GM23248 (cell line): ENCODE results near the gene SLC6A16. TPM values are rescaled to one million over a fixed set of nuclear protein-coding genes. Genes with fewer than 3 reads are reported as not detected.
"Not testable (repeated sequence)": the region's sequence is repeated elsewhere in the genome, so short reads cannot be mapped to it uniquely, and the experiment has no call there.

Source experiments
- DNase-seq: peaks from one replicate; pipeline ENCODE4 v3.0.0-alpha.2; 2015
- H2AFZ ChIP-seq: fragments of 200-600 bp; sonication (generic); 2 replicates; pipeline ENCODE4 v1.6.1; 2016; ENCODE audit warnings: antibody characterized with exemption
- H3F3A ChIP-seq: fragments of 200-600 bp; sonication (generic); 2 replicates; pipeline ENCODE4 v1.6.1; 2016; ENCODE audit warnings: mild to moderate bottlenecking, antibody characterized with exemption, mixed run types; ENCODE audit not compliant: insufficient read depth
- H3K27ac ChIP-seq: fragments of 200-600 bp; sonication (generic); 2 replicates; pipeline ENCODE4 v1.5.1; 2016; ENCODE audit warnings: mild to moderate bottlenecking
- H3K27me3 ChIP-seq: fragments of 200-600 bp; sonication (generic); replicated peaks from 2 replicates; pipeline ENCODE4 v1.6.1; 2016; ENCODE audit warnings: mild to moderate bottlenecking; ENCODE audit not compliant: insufficient read depth
- H3K36me3 ChIP-seq: fragments of 200-600 bp; sonication (generic); 2 replicates; pipeline ENCODE4 v1.6.1; 2016; ENCODE audit warnings: low read depth, mild to moderate bottlenecking
- H3K4me1 ChIP-seq: fragments of 200-600 bp; sonication (generic); 2 replicates; pipeline ENCODE4 v1.6.1; 2016; ENCODE audit warnings: mild to moderate bottlenecking; ENCODE audit not compliant: insufficient read depth
- H3K4me2 ChIP-seq: fragments of 200-600 bp; sonication (generic); one replicate; pipeline ENCODE4 v1.6.1; 2016; ENCODE audit warnings: mild to moderate bottlenecking; ENCODE audit not compliant: unreplicated experiment
- H3K4me3 ChIP-seq: fragments of 200-600 bp; sonication (generic); 2 replicates; pipeline ENCODE4 v1.5.1; 2016; ENCODE audit warnings: mild to moderate bottlenecking
- H3K79me2 ChIP-seq: fragments of 200-600 bp; sonication (generic); 2 replicates; pipeline ENCODE4 v1.6.1; 2016; ENCODE audit warnings: mild to moderate bottlenecking; ENCODE audit not compliant: insufficient read depth
- H3K9ac ChIP-seq: fragments of 200-600 bp; sonication (generic); 2 replicates; pipeline ENCODE4 v1.6.1; 2016; ENCODE audit warnings: mild to moderate bottlenecking
- H3K9me2 ChIP-seq: fragments of 200-600 bp; sonication (generic); 2 replicates; pipeline ENCODE4 v1.6.1; 2016; ENCODE audit warnings: mixed run types, mild to moderate bottlenecking, moderate library complexity; ENCODE audit not compliant: insufficient read depth
- H3K9me3 ChIP-seq: fragments of 200-600 bp; sonication (generic); one replicate; pipeline ENCODE4 v1.6.1; 2017; ENCODE audit warnings: low read depth
- H4K20me1 ChIP-seq: fragments of 200-600 bp; sonication (generic); 2 replicates; pipeline ENCODE4 v1.6.0; 2016; ENCODE audit not compliant: insufficient read depth
- EZH2 ChIP-seq: fragments of 200-600 bp; sonication (generic); IDR thresholded peaks from 2 replicates; pipeline ENCODE4 v1.6.1; 2018; ENCODE audit warnings: antibody characterized with exemption, mild to moderate bottlenecking; ENCODE audit not compliant: insufficient read depth, poor library complexity, severe bottlenecking
- EZH2phosphoT487 ChIP-seq: fragments of 200-600 bp; sonication (generic); IDR thresholded peaks from 2 replicates; pipeline ENCODE4 v1.6.1; 2018; ENCODE audit warnings: antibody characterized with exemption, moderate library complexity, mild to moderate bottlenecking, low read depth; ENCODE audit not compliant: insufficient read depth
- WGBS, 2 experiments: methylation state at CpG; one replicate each; pipeline ENCODE4 v1.1.6; 2015 to 2017; ENCODE audit warnings: low lambda C conversion rate in 2 of 2, low coverage in 1 of 2; ENCODE audit errors: missing lambda C conversion rate in 2 of 2; 5-methylcytosine and 5-hydroxymethylcytosine counted together
- in situ Hi-C: fragments of 300-500 bp; cut with MboI; formaldehyde crosslinking; loops from 2 replicates; pipeline ENCODE4 v1.15.0; 2020
- polyA plus RNA-seq: library from polyadenylated mRNA; unstranded; fragments of >200 nt; fragmentation: Nextera tagmentation; extraction: Ambion mirVana; gene quantifications from 2 replicates; pipeline ENCODE4 v1.2.1, GENCODE V29; 2016
- total RNA-seq: library from RNA; depleted of rRNA; stranded (reverse); fragments of >200 nt; shearing (Covaris generic); gene quantifications from 2 replicates; pipeline ENCODE4 v1.2.3, GENCODE V29; 2014

The SLC6A16 gene
- total and polyA plus RNA-seq, 2 experiments from 2014 or later: 0.40 TPM; not detected in 1

DNA sequence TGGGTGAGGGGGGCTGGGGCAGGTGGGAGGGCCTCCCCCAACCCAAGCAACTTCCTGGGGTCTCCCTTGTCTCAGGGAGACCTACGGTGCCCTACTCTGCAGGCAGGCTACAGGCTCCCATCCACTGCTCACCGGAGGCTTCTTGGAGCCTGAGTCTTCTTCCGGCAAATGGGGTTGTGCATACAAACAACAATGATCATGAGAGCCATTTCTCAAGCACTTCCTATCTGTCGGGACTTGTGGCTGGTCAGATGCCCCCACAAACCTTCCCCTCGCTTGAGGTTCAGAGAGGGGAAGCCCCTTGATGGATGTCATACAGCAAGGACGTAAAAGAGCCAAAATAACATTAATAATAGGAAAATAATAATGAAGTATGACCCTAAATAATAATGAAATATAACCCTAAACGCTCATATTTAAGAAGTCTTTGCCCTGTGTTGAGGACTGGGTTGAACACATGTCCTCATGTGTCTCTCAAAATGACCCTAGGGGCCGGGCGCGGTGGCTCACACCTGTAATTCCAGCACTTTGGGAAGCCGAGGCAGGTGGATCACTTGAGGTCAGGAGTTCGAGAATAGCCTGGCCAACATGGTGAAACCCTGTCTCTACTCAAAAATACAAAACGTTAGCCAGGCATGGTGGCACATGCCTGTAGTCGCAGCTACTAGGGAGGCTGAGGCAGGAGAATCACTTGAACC, 10.9 kb upstream of the SLC6A16 start:
- Histone ChIP-seq H3K36me3 (no peaks in the 10 kb centered on the region), H3K4me2 (no peak overlapping the region)
- in situ Hi-C loops: no loop called here

DNA sequence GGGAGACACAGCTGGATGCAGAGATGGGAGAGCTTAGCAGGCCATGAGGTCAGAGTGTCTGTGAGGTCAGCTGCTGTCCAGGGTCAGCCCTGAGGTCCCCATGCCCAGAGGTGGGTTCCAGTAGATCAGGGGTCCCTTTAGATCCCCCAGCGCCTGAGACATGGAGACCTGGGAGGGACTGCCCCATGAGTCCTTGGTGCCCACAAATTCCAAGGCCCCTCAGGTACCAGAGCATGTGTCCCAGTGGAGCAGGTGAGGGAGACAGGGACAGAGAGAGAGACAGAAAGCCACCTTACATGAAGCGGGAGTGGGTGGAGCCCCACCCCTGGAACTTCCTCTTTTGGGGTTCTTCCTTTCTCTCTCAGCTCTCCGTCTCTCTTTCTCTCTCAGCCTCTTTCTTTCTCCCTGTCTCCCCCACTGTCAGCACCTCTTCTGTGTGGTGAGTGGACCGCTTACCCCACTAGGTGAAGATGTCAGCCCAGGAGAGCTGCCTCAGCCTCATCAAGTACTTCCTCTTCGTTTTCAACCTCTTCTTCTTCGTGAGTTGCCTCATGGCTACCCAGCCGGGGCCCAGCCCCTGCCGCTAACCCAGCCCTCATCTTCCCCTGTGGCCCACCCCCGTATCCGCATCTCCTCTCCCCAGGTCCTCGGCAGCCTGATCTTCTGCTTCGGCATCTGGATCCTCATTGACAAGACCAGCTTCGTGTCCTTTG, 10.2 kb upstream of the SLC6A16 start, which contains the start of gene CD37:
Gene CD37 (plus strand): TSS at position 336 of the 713 bp plus-strand sequence. CDS start 135 bp downstream, at position 471.
- no peak for DNase-seq
- H3K27me3 ChIP-seq: no peaks in the 10 kb centered on the region
- no peak within 1 kb of the TSS for H3K4me2 ChIP-seq
- no peak within 1 kb of the TSS for H3K4me3 ChIP-seq
- no peaks in the 10 kb centered on the region for H3K79me2 ChIP-seq
- H3K9me2 ChIP-seq: no peaks in the 10 kb centered on the region
- 69 to 70% methylated on average over 10 to 13 of the region's 13 CpGs for WGBS, 2 experiments
- H3F3A ChIP-seq: no peaks in the 10 kb centered on the region
- in situ Hi-C loops: no loop called here
- no peak within 1 kb of the TSS for H3K9ac ChIP-seq
- H4K20me1 ChIP-seq: no peaks in the 10 kb centered on the region
- no peak within 1 kb of the TSS for H2AFZ ChIP-seq
- H3K9me3 ChIP-seq: no peaks in the 10 kb centered on the region
- TF ChIP-seq EZH2phosphoT487 (no peak), EZH2 (no peak)
- no peaks in the 10 kb centered on the region for H3K36me3 ChIP-seq
- no peaks in the 10 kb centered on the region for H3K4me1 ChIP-seq
- H3K27ac ChIP-seq: no peak within 1 kb of the TSS

More for the DNA sequence above, 10.9 kb upstream of the SLC6A16 start:
- H3K9me2 ChIP-seq: no peaks in the 10 kb centered on the region
- H3K27ac ChIP-seq: no peak overlapping the region
- H3K4me3 ChIP-seq: no peak overlapping the region
- no peaks in the 10 kb centered on the region for H4K20me1 ChIP-seq
- no peaks in the 10 kb centered on the region for H3K79me2 ChIP-seq
- TF ChIP-seq EZH2: no peak
- no peak for TF ChIP-seq EZH2phosphoT487
- no peak for DNase-seq
- no peak overlapping the region for H2AFZ ChIP-seq
- WGBS, 2 experiments: 73 to 74% methylated on average over 14 of the region's 14 CpGs
- no peaks in the 10 kb centered on the region for H3K9me3 ChIP-seq
- H3F3A ChIP-seq: no peaks in the 10 kb centered on the region
- H3K9ac ChIP-seq: no peak overlapping the region
- H3K27me3 ChIP-seq: no peaks in the 10 kb centered on the region
- H3K4me1 ChIP-seq: no peaks in the 10 kb centered on the region

DNA sequence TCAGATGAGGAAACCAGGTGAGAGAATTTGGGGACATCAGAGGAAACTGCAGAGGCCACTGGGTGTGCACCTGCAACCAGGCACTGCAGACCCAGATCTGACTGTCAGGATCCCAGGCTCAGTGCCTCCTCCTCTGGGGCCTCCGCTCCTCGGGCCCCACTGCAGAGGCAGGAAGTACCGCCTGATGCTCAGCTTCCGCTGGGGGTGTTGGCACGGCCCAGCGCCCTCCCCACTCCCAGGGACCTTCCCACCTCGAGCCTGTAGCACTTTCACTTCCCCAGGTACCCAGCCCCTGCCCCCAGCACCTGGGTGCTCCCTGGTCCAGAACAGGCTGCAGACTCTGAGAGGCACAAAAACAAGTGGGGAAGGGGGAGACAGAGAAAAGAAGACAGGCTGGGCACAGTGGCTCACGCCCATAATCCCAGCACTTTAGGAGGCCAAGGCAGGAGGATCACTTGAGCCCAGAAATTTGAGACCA, 8.9 kb upstream of the SLC6A16 start:
- H3K79me2 ChIP-seq: no peaks in the 10 kb centered on the region
- in situ Hi-C loops: no loop called here
- no peak overlapping the region for H3K4me3 ChIP-seq
- H3K9me2 ChIP-seq: no peaks in the 10 kb centered on the region
- no peak overlapping the region for H3K4me2 ChIP-seq
- H2AFZ ChIP-seq: no peak overlapping the region
- no peaks in the 10 kb centered on the region for H3K9me3 ChIP-seq
- WGBS, 2 experiments: 42 to 44% methylated on average over 8 of the region's 8 CpGs
- no peaks in the 10 kb centered on the region for H3K27me3 ChIP-seq
- no peak overlapping the region for H3K9ac ChIP-seq
- DNase-seq: no peak
- H4K20me1 ChIP-seq: no peaks in the 10 kb centered on the region
- H3K27ac ChIP-seq: no peak overlapping the region
- H3K4me1 ChIP-seq: no peaks in the 10 kb centered on the region
- TF ChIP-seq EZH2phosphoT487: no peak
- no peak for TF ChIP-seq EZH2
- H3K36me3 ChIP-seq: no peaks in the 10 kb centered on the region
- H3F3A ChIP-seq: no peaks in the 10 kb centered on the region

DNA sequence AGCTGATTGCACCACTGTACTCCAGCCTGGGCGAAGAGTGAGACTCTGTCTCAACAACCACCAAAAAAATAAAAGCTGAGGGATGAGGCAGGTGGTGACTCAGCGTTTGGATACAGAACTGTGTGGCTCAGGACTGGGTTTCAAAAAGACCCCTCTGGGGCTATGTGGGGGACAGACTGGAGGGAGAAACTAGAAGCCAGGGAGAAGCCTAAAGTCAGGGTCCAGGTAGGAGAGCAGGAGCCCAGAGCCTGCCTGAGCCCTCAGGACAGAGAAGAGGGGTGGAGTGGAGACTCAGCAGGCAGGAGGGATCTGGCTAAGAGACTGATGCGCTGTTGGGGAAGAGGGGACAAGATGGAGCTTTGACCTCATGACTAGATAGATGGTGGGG, 8.4 kb upstream of the SLC6A16 start:
- Histone ChIP-seq H3K27ac (no peak overlapping the region), H4K20me1 (no peaks in the 10 kb centered on the region), H3K27me3 (no peaks in the 10 kb centered on the region), H2AFZ (no peak overlapping the region), H3K9ac (no peak overlapping the region), H3K36me3 (no peaks in the 10 kb centered on the region), H3K79me2 (no peaks in the 10 kb centered on the region), H3K9me2 (no peaks in the 10 kb centered on the region), H3K4me3 (no peak overlapping the region), H3K4me2 (no peak overlapping the region), H3K4me1 (no peaks in the 10 kb centered on the region), H3F3A (no peaks in the 10 kb centered on the region), H3K9me3 (no peaks in the 10 kb centered on the region)
- DNase-seq: peak; percentile 61
- TF ChIP-seq EZH2phosphoT487 (no peak), EZH2 (no peak)
- 44 to 65% methylated on average over 3 of the region's 3 CpGs for WGBS, 2 experiments
- in situ Hi-C loops: no loop called here

DNA sequence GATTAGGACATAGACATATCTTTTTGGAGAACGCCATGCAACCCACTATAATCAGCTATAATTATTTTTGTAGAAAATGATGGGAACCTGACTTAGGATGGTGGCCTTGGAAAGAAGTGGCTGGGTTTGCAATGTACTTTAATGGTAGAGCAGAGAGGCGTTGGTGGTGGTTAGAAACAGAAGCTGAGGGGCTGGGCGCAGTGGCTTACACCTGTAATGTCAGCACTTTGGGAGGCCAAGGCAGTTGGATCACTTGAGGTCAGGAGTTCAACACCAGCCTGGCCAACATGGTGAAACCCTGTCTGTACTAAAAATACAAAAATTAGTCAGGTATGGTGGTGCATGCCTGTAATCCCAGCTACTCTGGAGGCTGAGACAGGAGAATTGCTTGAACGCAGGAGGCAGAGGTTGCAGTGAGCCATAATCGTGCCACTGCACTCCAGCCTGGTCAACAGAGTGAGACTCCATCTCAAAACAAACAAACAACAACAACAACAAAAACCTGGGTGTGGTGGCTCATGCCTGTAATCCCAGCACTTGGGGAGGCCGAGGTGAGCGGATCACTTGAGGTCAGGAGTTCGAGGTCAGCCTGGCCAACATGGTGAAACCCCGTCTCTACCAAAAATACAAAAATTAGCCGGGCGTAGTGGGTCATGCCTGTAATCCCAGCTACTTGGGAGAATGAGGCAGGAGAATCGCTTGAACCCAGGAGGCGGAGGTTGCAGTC, 7.9 kb upstream of the SLC6A16 start:
- H3F3A ChIP-seq, H4K20me1 ChIP-seq, H3K27ac ChIP-seq, H3K4me1 ChIP-seq, DNase-seq, H3K4me3 ChIP-seq, H3K79me2 ChIP-seq, H3K36me3 ChIP-seq, H3K9me2 ChIP-seq, H3K9ac ChIP-seq, in situ Hi-C loops, H3K9me3 ChIP-seq, H2AFZ ChIP-seq, H3K27me3 ChIP-seq, H3K4me2 ChIP-seq: not testable (repeated sequence)
- WGBS, 2 experiments: 90 to 95% methylated on average over 13 of the region's 13 CpGs
